GM23248 (cell line): ENCODE results near the gene MOXD1. TPM values are rescaled to one million over a fixed set of nuclear protein-coding genes. Genes with fewer than 3 reads are reported as not detected.

ENCODE experiments used
- DNase-seq: peaks from one replicate; pipeline ENCODE4 v3.0.0-alpha.2; 2015
- H2AFZ ChIP-seq: fragments of 200-600 bp; sonication (generic); 2 replicates; pipeline ENCODE4 v1.6.1; 2016; ENCODE audit warnings: antibody characterized with exemption
- H3F3A ChIP-seq: fragments of 200-600 bp; sonication (generic); 2 replicates; pipeline ENCODE4 v1.6.1; 2016; ENCODE audit warnings: mild to moderate bottlenecking, antibody characterized with exemption, mixed run types; ENCODE audit not compliant: insufficient read depth
- H3K27ac ChIP-seq: fragments of 200-600 bp; sonication (generic); 2 replicates; pipeline ENCODE4 v1.5.1; 2016; ENCODE audit warnings: mild to moderate bottlenecking
- H3K27me3 ChIP-seq: fragments of 200-600 bp; sonication (generic); replicated peaks from 2 replicates; pipeline ENCODE4 v1.6.1; 2016; ENCODE audit warnings: mild to moderate bottlenecking; ENCODE audit not compliant: insufficient read depth
- H3K36me3 ChIP-seq: fragments of 200-600 bp; sonication (generic); 2 replicates; pipeline ENCODE4 v1.6.1; 2016; ENCODE audit warnings: low read depth, mild to moderate bottlenecking
- H3K4me1 ChIP-seq: fragments of 200-600 bp; sonication (generic); 2 replicates; pipeline ENCODE4 v1.6.1; 2016; ENCODE audit warnings: mild to moderate bottlenecking; ENCODE audit not compliant: insufficient read depth
- H3K4me2 ChIP-seq: fragments of 200-600 bp; sonication (generic); one replicate; pipeline ENCODE4 v1.6.1; 2016; ENCODE audit warnings: mild to moderate bottlenecking; ENCODE audit not compliant: unreplicated experiment
- H3K4me3 ChIP-seq: fragments of 200-600 bp; sonication (generic); 2 replicates; pipeline ENCODE4 v1.5.1; 2016; ENCODE audit warnings: mild to moderate bottlenecking
- H3K79me2 ChIP-seq: fragments of 200-600 bp; sonication (generic); 2 replicates; pipeline ENCODE4 v1.6.1; 2016; ENCODE audit warnings: mild to moderate bottlenecking; ENCODE audit not compliant: insufficient read depth
- H3K9ac ChIP-seq: fragments of 200-600 bp; sonication (generic); 2 replicates; pipeline ENCODE4 v1.6.1; 2016; ENCODE audit warnings: mild to moderate bottlenecking
- H3K9me2 ChIP-seq: fragments of 200-600 bp; sonication (generic); 2 replicates; pipeline ENCODE4 v1.6.1; 2016; ENCODE audit warnings: mixed run types, mild to moderate bottlenecking, moderate library complexity; ENCODE audit not compliant: insufficient read depth
- H3K9me3 ChIP-seq: fragments of 200-600 bp; sonication (generic); one replicate; pipeline ENCODE4 v1.6.1; 2017; ENCODE audit warnings: low read depth
- H4K20me1 ChIP-seq: fragments of 200-600 bp; sonication (generic); 2 replicates; pipeline ENCODE4 v1.6.0; 2016; ENCODE audit not compliant: insufficient read depth
- EZH2 ChIP-seq: fragments of 200-600 bp; sonication (generic); IDR thresholded peaks from 2 replicates; pipeline ENCODE4 v1.6.1; 2018; ENCODE audit warnings: antibody characterized with exemption, mild to moderate bottlenecking; ENCODE audit not compliant: insufficient read depth, poor library complexity, severe bottlenecking
- EZH2phosphoT487 ChIP-seq: fragments of 200-600 bp; sonication (generic); IDR thresholded peaks from 2 replicates; pipeline ENCODE4 v1.6.1; 2018; ENCODE audit warnings: antibody characterized with exemption, moderate library complexity, mild to moderate bottlenecking, low read depth; ENCODE audit not compliant: insufficient read depth
- WGBS, 2 experiments: methylation state at CpG; one replicate each; pipeline ENCODE4 v1.1.6; 2015 to 2017; ENCODE audit warnings: low lambda C conversion rate in 2 of 2, low coverage in 1 of 2; ENCODE audit errors: missing lambda C conversion rate in 2 of 2; 5-methylcytosine and 5-hydroxymethylcytosine counted together
- in situ Hi-C: fragments of 300-500 bp; cut with MboI; formaldehyde crosslinking; loops from 2 replicates; pipeline ENCODE4 v1.15.0; 2020
- polyA plus RNA-seq: library from polyadenylated mRNA; unstranded; fragments of >200 nt; fragmentation: Nextera tagmentation; extraction: Ambion mirVana; gene quantifications from 2 replicates; pipeline ENCODE4 v1.2.1, GENCODE V29; 2016
- total RNA-seq: library from RNA; depleted of rRNA; stranded (reverse); fragments of >200 nt; shearing (Covaris generic); gene quantifications from 2 replicates; pipeline ENCODE4 v1.2.3, GENCODE V29; 2014

Gene MOXD1
- total and polyA plus RNA-seq, 2 experiments from 2014 or later: 528 to 557 TPM

GRCh38 chr6:132253906-132254305 is 147.4 kb downstream of the MOXD1 start:
- Histone ChIP-seq H3K4me3 (no peak overlapping the region), H3K27me3 (no peaks in the 10 kb centered on the region)
- in situ Hi-C loops: loop anchor here (10.0 kb wide), 1 partner anchor 329 kb away; no protein-coding TSS in a partner anchor

GRCh38 chr6:132253211-132253610 is 148.1 kb downstream of the MOXD1 start:
- no peaks in the 10 kb centered on the region; the same call in 1 of the 2 replicates for H3K9me2 ChIP-seq
- no peaks in the 10 kb centered on the region for H3K79me2 ChIP-seq
- in situ Hi-C loops: loop anchor here (10.0 kb wide), 1 partner anchor 328 kb away; no protein-coding TSS in a partner anchor
- H3K4me3 ChIP-seq: no peak overlapping the region
- 2 to 7% methylated on average over 2 of the region's 2 CpGs for WGBS, 2 experiments
- H3K36me3 ChIP-seq: no peaks in the 10 kb centered on the region
- H3K27me3 ChIP-seq: no peaks in the 10 kb centered on the region
- peak; percentile 38 for DNase-seq
- no peaks in the 10 kb centered on the region for H3K9me3 ChIP-seq
- no peak overlapping the region for H3K4me2 ChIP-seq
- H3K4me1 ChIP-seq: peaks cover 11% of the 10 kb centered on the region; the same call in 1 of the 2 replicates
- no peaks in the 10 kb centered on the region for H4K20me1 ChIP-seq
- H3K9ac ChIP-seq: no peak overlapping the region
- H3F3A ChIP-seq: no peaks in the 10 kb centered on the region
- no peak overlapping the region for H2AFZ ChIP-seq
- TF ChIP-seq EZH2 (no peak), EZH2phosphoT487 (no peak)
- H3K27ac ChIP-seq: no peak overlapping the region

More at GRCh38 chr6:132253906-132254305, 147.4 kb downstream of the MOXD1 start:
- no peak overlapping the region for H3K4me2 ChIP-seq
- no peaks in the 10 kb centered on the region for H3K9me3 ChIP-seq
- no peak for TF ChIP-seq EZH2
- no peak for TF ChIP-seq EZH2phosphoT487
- no peak for DNase-seq
- H3K4me1 ChIP-seq: peaks cover 11% of the 10 kb centered on the region; the same call in 1 of the 2 replicates
- no peak overlapping the region for H3K27ac ChIP-seq
- H3K9ac ChIP-seq: no peak overlapping the region
- no peak overlapping the region for H2AFZ ChIP-seq
- no peaks in the 10 kb centered on the region for H3K36me3 ChIP-seq
- H3K79me2 ChIP-seq: no peaks in the 10 kb centered on the region
- H3K9me2 ChIP-seq: no peaks in the 10 kb centered on the region
- H3F3A ChIP-seq: no peaks in the 10 kb centered on the region
- no peaks in the 10 kb centered on the region for H4K20me1 ChIP-seq

GRCh38 chr6:132252113-132252512 is 149.2 kb downstream of the MOXD1 start:
- no peaks in the 10 kb centered on the region for H3K27me3 ChIP-seq
- in situ Hi-C loops: loop anchor here (10.0 kb wide), 1 partner anchor 327 kb away; no protein-coding TSS in a partner anchor
- H3K9ac ChIP-seq: no peak overlapping the region
- H3K27ac ChIP-seq: no peak overlapping the region
- WGBS, 2 experiments: 88 to 94% methylated on average over 4 of the region's 4 CpGs
- 0 out of 2 replicates have a peak, but pooled peaks cover 5% of the 10 kb centered on the region for H3F3A ChIP-seq
- peaks cover 21% of the 10 kb centered on the region; the same call in 1 of the 2 replicates for H3K4me1 ChIP-seq
- H3K4me3 ChIP-seq: no peak overlapping the region
- H3K4me2 ChIP-seq: no peak overlapping the region
- no peak overlapping the region for H2AFZ ChIP-seq
- H4K20me1 ChIP-seq: no peaks in the 10 kb centered on the region
- H3K36me3 ChIP-seq: no peaks in the 10 kb centered on the region
- no peaks in the 10 kb centered on the region; the same call in 1 of the 2 replicates for H3K9me2 ChIP-seq
- H3K79me2 ChIP-seq: no peaks in the 10 kb centered on the region
- H3K9me3 ChIP-seq: no peaks in the 10 kb centered on the region
- no peak for DNase-seq
- TF ChIP-seq EZH2phosphoT487 (no peak), EZH2 (no peak)

GRCh38 chr6:132251711-132252110 is 149.6 kb downstream of the MOXD1 start:
- in situ Hi-C loops: loop anchor here (10.0 kb wide), 1 partner anchor 327 kb away; no protein-coding TSS in a partner anchor

More at GRCh38 chr6:132251711-132252110, 149.6 kb downstream of the MOXD1 start:
- TF ChIP-seq EZH2phosphoT487: no peak
- TF ChIP-seq EZH2: no peak
- no peaks in the 10 kb centered on the region; the same call in 1 of the 2 replicates for H3K9me2 ChIP-seq
- no peaks in the 10 kb centered on the region for H4K20me1 ChIP-seq
- H3K4me1 ChIP-seq: peaks cover 21% of the 10 kb centered on the region; the same call in 1 of the 2 replicates
- H3K36me3 ChIP-seq: no peaks in the 10 kb centered on the region
- no peak for DNase-seq
- H2AFZ ChIP-seq: no peak overlapping the region
- H3K9ac ChIP-seq: no peak overlapping the region
- H3K27me3 ChIP-seq: no peaks in the 10 kb centered on the region
- no peak overlapping the region for H3K4me2 ChIP-seq
- H3K27ac ChIP-seq: no peak overlapping the region
- no peaks in the 10 kb centered on the region for H3K9me3 ChIP-seq
- 0 out of 2 replicates have a peak, but pooled peaks cover 5% of the 10 kb centered on the region for H3F3A ChIP-seq
- no peak overlapping the region for H3K4me3 ChIP-seq
- no peaks in the 10 kb centered on the region for H3K79me2 ChIP-seq
